ENCODE data around the gene ASS1. TPM values are rescaled to one million over a fixed set of nuclear protein-coding genes. Genes with fewer than 3 reads are reported as not detected.
A peak's percentile ranks its signal among the peaks of the same experiment; 100 is the strongest.

ASS1 gene
- total and polyA plus RNA-seq, 7 donors: 31.0 to 74.4 (median 67.0) TPM

- Histone ChIP-seq H3K4me3 (no peak overlapping the region), H3K27ac (no peak overlapping the region), H3K9me3 (peaks cover 16% of the 10 kb centered on the region), H3K4me1 (peaks cover 7% of the 10 kb centered on the region), H3K27me3 (ENCODE audit: insufficient read depth in 3 of 3, low read length in 2 of 3) (peaks cover 0 to 16% (median 2%) of the 10 kb centered on the region in 3 donors), H3K36me3 (ENCODE audit: insufficient read depth in 1 of 2, low read depth in 1 of 2) (no peaks in the 10 kb centered on the region)
- 98 to 100% (median 100%) methylated on average over 1 of the region's 1 CpG for WGBS, 3 donors
- DNase-seq (no peak), ATAC-seq (no peak)
- intact Hi-C loops (cut with DNase I): no loop called here
- no peak for TF ChIP-seq CTCF (IDR thresholded peaks at IDR 0.05)
Observed at GRCh38 chr9:130441031-130441430, 3.7 kb upstream of the ASS1 start.

- intact Hi-C loops (cut with DNase I): no loop called here
- H3K4me1 ChIP-seq: peaks cover 24% of the 10 kb centered on the region
- H3K36me3 ChIP-seq (ENCODE audit: insufficient read depth in 1 of 2, low read depth in 1 of 2): no peaks in the 10 kb centered on the region
- H3K27ac ChIP-seq: no peak overlapping the region
- ATAC-seq (no peak), DNase-seq (peak in 1 of 2 donors; percentile 19)
- TF ChIP-seq CTCF (IDR thresholded peaks at IDR 0.05): no peak
- H3K27me3 ChIP-seq (ENCODE audit: insufficient read depth in 3 of 3, low read length in 2 of 3): peaks cover 0 to 8% (median 2%) of the 10 kb centered on the region in 3 donors
- 90 to 95% (median 93%) methylated on average over 9 of the region's 9 CpGs for WGBS, 3 donors
- no peak overlapping the region for H3K4me3 ChIP-seq
- H3K9me3 ChIP-seq: peaks cover 16% of the 10 kb centered on the region
Observed at GRCh38 chr9:130442746-130443455, 1.9 kb upstream of the ASS1 start.

- Histone ChIP-seq H3K27ac (no peak overlapping the region), H3K27me3 (ENCODE audit: insufficient read depth in 3 of 3, low read length in 2 of 3) (peaks cover 0 to 8% (median 4%) of the 10 kb centered on the region in 3 donors), H3K4me1 (peaks cover 24% of the 10 kb centered on the region), H3K36me3 (ENCODE audit: insufficient read depth in 1 of 2, low read depth in 1 of 2) (no peaks in the 10 kb centered on the region), H3K9me3 (peaks cover 16% of the 10 kb centered on the region), H3K4me3 (no peak overlapping the region)
- TF ChIP-seq CTCF (IDR thresholded peaks at IDR 0.05): no peak
- ATAC-seq (no peak), DNase-seq (peak in 1 of 2 donors; percentile 16)
- WGBS, 3 donors: 83 to 87% (median 85%) methylated on average over 6 of the region's 6 CpGs
- intact Hi-C loops (cut with DNase I): no loop called here
Observed at GRCh38 chr9:130443456-130443801, 1.3 kb upstream of the ASS1 start.

GRCh38 chr9:130443840-130444492 lies 795 bp upstream of the ASS1 start:
- 40 to 52% (median 47%) methylated on average over 14 of the region's 14 CpGs for WGBS, 3 donors
- DNase-seq: peak; percentile 65 to 70
- H3K4me3 ChIP-seq: peak overlapping the region; percentile 83

More at GRCh38 chr9:130443840-130444492, 795 bp upstream of the ASS1 start:
- no peak for ATAC-seq
- Histone ChIP-seq H3K9me3 (peaks cover 16% of the 10 kb centered on the region), H3K36me3 (ENCODE audit: insufficient read depth in 1 of 2, low read depth in 1 of 2) (no peaks in the 10 kb centered on the region), H3K27me3 (ENCODE audit: insufficient read depth in 3 of 3, low read length in 2 of 3) (peaks cover 0 to 4% (median 3%) of the 10 kb centered on the region in 3 donors), H3K27ac (peak overlapping the region; percentile 75), H3K4me1 (peaks cover 24% of the 10 kb centered on the region)
- intact Hi-C loops (cut with DNase I): no loop called here
- no peak for TF ChIP-seq CTCF (IDR thresholded peaks at IDR 0.05)
